ENCODE data around the gene EVA1C.
"Not testable (repeated sequence)": the region's sequence is repeated elsewhere in the genome, so short reads cannot be mapped to it uniquely, and the experiment has no call there.

Gene EVA1C

DNA sequence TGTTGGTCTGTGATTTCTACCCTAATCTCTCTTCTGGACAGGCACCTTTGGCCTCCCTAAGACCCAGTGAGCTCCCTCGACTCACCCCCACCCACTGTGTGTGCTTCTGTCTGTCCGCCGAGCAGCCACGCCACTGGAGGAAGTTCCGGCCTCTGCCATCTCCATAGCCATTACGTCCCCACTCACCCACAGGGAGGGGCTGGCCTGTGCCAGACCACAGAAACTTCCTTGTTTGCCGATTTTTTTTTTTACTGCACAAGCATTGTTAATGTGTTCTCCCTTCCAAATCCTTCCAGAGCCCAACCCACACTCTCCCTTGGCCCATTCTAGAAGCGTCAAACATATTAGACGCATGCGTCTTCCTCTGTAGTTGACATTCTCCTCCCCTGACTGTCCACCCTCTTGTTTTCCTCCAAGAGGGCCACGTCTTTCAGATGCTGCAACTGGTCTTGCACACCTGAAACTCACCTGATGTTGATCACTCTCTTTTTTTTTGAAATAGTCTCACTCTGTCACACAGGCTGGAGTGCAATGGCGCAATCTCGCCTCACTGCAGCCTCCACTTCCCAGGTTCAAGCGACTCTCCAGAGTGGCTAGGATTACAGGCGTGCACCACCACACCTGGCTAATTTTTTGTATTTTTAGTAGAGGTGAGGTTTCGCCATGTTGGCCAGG, 72.3 kb downstream of the EVA1C start:
- no peak for DNase-seq (ENCODE audit: low read depth in 2 of 2, low spot score in 1 of 2)

DNA sequence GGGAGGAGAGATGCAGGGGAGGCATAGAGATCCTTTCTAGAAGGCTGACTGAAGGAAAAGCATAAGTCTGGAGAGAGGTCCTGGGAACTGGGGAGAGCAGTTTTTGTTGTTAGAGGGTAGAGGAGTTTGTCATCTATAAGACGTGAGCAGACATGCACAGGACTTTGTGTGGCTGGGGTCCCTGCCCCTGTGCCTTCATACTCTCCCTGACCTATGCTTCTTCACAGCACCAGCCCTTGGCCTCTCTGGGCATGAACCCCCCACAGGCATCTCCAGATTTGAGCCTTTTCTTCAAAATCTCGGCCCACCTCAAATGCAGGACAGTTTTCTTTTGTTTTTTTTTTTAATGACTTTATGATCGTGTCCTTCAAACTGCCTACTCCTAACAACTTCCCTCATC, 79.9 kb downstream of the EVA1C start:
- no peak for DNase-seq (ENCODE audit: low read depth in 2 of 2, low spot score in 1 of 2)

DNA sequence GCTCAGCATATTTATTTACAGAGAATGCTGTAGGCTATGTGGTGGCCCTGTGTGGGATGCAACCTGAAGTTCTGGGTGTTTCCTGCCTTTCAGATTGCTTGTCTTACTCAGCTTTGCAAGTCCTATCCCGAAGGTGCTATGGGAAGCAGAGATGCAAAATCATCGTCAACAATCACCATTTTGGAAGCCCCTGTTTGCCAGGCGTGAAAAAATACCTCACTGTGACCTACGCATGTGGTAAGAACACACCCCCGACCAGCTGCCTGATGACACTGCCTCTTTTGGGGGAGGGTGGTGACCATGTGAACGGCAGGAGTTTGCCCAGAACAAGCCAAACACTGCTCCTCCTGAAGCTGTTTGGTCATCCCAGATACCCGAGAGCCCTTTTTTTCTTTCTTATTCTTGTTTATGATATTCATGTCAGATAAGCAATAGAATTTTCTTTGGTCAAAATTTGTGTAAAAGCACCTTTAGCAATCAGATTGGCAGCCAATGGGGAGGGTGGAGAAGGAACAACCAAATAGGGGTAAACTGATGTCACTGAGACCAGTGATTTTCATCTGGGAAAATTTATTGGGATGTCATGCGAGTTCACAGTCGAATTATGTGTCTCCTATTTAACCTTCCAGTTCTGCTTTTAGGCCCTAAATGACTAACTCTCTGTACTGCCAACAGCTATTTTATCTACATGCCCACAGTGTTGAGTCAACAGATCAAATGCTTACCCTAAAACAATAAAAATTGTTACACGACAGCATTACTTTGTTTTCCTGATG, 82.6 kb downstream of the EVA1C start:
- no peak for DNase-seq (ENCODE audit: low read depth in 2 of 2, low spot score in 1 of 2)

DNA sequence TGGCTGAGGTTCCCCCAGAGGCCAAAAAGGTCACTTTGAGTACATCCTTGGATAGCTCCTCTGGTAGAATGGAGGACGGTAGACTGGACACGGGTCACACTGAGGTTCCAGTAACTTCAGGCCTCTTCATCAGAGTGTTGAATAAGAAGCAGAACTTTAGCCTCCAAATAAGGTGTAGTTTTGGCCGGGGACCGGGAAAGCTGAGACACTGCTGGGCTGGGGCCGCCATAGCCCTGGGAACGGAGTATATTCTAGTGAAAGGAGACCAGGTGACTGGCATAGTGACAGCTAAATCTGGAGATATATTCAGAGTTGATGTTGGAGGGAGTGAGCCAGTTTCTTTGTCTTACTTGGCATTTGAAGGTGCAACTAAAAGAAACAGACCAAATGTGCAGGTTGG, 84.1 kb downstream of the EVA1C start:
- DNase-seq (ENCODE audit: low read depth in 2 of 2, low spot score in 1 of 2) = no peak

DNA sequence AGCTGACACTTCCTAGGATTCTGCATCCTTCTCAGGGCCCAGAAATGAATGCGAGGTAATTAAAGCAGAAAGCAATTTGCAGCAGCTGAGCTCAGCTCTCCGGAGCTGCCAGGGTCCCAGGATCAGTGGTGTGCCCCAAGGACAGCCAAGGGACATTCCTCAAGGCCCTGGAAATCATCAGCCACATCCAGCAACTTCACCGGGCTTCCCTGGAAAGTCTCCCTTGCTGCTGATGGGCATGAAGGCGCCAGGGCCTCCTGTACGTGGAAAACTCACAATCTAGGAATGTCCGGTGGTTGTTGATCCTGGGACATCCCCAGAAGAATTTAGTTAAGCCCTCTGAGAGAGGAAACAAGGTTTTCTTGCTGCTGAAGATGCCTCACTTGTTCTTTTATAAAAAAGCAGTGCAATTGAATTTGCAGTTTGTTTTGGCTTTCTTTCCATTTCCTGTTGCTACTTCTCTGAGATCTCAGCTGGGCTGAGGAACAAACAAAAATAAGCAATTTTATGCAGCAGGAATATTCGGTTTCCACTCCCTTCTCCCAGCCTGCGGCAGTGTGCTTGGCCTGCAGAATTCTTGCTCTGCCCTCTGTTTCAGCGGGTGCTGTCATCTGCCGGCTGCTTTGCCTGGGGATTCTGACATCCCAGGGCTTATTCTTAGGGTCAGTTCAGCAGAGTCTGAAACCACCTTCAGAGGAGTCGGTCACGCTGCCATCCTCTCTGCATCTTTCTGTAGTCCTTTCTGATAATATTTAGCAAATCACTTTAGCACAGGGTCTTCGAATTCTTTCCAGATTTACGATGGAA, 86.9 kb downstream of the EVA1C start:
- DNase-seq (ENCODE audit: low read depth in 2 of 2, low spot score in 1 of 2) = no peak

DNA sequence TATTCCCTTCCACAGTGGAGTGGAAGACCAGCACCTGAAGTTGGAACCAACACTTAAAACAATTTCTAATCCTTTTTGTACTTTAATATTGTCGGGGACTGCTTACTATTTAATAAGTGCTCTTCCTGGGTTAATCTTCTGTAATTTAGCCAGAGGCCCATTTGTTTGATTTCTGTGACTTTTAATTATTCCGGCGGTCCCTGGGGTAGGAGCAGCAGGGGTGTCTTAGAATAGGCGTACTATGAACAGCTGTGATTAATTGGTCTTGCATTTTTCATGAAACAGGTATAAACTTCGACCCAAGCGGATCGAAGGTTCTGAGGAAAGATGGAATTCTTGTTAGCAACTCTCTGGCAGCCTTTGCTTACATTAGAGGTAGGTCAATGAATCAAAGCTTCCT, 91.1 kb downstream of the EVA1C start:
- DNase-seq (ENCODE audit: low read depth in 2 of 2, low spot score in 1 of 2) = not testable (repeated sequence)

DNA sequence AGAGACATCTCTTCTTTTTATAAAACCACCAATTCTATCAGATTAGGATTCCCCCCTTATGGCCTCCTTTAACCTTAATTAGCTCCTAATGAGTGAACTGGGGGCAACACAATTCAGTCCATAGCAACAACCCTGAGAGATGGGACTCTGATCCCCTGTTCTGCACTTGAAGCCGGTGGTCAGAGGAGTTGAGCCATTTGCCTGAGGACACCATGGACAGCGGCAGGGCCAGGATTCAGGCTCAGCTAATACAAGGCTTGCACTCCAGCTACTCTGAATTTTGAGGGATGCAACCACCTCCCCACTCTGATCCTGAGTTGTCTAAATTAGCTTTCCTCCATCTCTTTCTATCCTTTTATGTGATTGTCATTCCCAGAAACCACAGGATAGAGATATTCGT, 93.3 kb downstream of the EVA1C start:
- DNase-seq (ENCODE audit: low read depth in 2 of 2, low spot score in 1 of 2) = not testable (repeated sequence)

DNA sequence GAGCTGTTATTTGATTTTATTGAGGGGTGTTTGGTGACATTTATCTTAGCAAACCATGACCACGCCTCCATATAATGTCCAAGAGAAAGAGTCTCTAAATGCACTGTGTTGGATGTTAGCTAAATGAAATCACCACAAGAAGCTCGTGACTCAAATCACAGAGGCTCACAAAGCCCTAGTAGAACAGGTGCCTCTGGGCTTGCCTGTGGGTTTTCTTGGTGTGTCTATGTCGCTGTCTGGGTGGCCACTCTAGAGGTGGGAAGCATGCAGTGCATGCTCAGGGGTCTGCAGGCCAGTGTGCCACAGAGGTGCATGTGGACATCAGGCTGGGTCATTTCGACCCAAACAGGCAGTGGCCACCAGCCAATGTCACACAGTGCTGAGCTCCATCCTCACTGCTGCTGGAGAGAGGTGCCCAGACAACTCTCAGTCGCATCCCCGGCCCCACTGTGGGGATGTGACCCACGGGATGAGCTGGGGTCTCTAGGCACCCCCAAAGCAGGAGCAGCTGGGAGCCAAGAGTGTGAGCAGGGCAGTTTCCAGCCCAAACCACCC, 94.0 kb downstream of the EVA1C start:
- not testable (repeated sequence) for DNase-seq (ENCODE audit: low read depth in 2 of 2, low spot score in 1 of 2)

DNA sequence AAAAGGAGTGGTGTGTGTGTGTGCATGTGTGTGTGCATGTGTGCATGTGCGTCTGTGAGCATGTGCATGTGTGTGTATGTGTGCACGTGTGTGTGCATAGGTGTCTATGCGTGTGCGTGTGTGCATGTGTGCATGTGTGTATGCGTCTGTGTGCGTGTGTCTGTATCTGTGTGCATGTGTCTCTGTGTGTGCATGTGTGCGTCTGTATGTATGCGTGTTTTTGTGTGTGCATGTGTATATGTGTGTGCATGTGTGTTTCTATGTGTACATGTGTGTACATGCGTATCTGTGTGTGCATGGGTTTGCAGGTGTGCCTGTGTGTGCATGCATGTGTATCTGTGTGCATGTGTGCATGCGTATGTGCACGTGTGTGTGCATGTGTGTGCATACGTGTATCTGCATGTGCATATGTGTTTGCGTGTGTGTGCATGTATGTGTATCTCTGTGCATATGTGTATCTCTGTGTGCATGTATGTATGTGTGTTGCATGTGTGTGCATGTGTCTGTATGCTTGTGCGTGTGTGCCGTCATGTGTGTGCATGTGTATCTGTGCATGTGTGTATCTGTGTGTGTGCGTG, 94.9 kb downstream of the EVA1C start:
- no peak for DNase-seq (ENCODE audit: low read depth in 2 of 2, low spot score in 1 of 2)

DNA sequence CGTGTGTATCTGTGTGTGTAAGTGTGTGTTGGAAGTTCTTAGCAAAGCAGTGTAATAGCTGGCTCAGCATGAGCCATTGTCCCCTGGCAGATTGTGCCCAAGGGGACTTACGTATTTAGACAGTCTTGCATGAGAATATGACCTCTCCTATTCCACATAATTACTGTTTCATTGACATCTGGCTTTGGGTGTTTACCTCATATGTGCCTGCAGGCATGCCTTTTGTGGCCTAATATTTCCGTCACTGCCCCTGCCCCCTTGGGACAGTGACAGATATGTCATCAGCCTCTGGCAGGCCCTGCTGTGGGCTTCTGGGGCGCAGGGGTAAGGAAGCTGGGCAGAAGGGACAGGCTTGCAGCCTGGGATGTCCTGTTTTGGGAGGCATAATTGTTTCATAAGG, 95.5 kb downstream of the EVA1C start:
- DNase-seq (ENCODE audit: low read depth in 2 of 2, low spot score in 1 of 2) = not testable (repeated sequence)

DNA sequence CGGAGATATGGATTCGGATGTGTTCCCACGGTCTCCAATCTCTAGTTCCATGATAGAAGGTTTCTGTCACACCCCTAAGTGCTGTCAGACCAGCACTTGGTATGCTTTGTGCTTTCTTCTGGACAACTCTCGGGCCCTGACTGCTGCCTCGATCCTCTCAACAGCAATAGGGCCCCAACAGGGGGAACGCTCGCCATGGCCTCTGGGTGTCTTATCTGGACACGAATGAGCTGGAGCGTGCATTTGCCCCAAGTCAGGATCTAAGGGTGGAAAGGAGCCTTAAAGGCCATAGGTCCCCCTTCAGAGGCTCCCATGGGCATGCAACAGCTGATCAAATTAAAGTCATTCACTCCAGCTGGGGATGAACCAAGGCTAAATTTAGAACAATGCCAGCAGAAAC, 96.1 kb downstream of the EVA1C start:
- DNase-seq (ENCODE audit: low read depth in 2 of 2, low spot score in 1 of 2) = no peak

DNA sequence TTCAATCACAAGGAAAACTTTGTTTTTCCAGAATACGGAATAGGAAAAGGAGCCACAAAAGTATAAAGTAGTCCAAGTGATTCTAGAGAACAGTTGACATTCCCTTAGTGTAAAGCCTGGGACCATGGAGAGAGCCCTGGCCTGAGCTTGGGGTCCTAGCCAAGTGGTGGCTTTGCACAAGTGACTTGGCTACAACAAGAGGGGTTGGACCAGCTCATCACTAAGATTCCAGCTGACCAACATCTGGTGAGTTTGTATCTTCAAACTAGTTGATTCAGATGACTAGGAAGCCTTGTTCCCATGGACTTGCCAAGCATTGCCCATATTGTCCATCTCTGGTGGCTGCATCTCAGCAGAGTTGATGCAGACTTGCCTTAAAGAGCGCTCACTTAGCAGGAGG, 96.5 kb downstream of the EVA1C start:
- not testable (repeated sequence) for DNase-seq (ENCODE audit: low read depth in 2 of 2, low spot score in 1 of 2)

DNA sequence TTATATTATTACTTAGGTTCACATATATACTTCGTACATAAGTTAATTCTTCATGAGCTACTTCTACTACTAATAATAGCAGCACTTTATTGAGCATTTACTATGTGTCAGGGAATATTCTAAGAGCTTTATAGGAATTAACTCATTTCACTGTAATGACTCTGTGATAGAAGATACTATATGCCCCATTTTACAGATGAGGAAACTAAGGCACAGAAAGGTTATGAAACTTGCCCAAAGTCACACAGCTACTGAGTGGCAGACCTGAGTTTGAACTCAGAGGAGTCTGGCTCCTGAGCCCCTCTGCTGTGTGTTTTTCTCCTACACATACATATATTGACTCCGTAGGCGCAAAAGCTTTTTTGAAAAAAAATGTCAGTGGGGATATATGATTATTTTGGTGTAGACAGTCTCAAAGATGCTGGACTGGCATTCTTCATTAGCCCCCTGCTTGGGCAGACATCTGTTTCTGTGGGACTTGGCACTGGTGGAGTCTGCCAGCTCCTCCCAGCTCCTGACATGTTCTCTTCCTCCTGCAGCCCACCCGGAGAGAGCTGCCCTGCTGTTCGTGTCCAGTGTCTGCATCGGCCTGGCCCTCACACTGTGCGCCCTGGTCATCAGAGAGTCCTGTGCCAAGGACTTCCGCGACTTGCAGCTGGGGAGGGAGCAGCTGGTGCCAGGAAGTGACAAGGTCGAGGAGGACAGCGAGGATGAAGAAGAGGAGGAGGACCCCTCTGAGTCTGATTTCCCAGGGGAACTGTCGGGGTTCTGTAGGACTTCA, 102.0 kb downstream of the EVA1C start:
- no peak for DNase-seq (ENCODE audit: low read depth in 2 of 2, low spot score in 1 of 2)

DNA sequence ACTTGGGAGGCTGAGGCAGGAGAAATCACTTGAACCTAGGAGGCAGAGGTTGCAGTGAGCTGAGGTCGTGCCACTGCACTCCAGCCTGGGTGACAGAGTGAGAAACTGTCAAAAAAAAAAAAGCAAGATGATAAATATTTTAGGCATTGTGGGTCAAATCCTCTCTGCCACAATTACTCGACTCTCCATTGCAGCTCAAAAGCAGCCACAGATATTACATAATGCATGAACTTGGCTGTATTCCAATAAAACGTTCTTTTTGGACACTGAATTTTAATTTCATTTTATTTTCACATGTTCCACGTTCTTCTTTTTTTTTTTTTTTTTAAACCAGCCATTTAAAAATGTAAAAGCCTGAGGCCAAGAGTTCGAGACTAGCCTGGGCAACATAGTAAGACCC, 103.4 kb downstream of the EVA1C start:
- DNase-seq (ENCODE audit: low read depth in 2 of 2, low spot score in 1 of 2) = no peak

DNA sequence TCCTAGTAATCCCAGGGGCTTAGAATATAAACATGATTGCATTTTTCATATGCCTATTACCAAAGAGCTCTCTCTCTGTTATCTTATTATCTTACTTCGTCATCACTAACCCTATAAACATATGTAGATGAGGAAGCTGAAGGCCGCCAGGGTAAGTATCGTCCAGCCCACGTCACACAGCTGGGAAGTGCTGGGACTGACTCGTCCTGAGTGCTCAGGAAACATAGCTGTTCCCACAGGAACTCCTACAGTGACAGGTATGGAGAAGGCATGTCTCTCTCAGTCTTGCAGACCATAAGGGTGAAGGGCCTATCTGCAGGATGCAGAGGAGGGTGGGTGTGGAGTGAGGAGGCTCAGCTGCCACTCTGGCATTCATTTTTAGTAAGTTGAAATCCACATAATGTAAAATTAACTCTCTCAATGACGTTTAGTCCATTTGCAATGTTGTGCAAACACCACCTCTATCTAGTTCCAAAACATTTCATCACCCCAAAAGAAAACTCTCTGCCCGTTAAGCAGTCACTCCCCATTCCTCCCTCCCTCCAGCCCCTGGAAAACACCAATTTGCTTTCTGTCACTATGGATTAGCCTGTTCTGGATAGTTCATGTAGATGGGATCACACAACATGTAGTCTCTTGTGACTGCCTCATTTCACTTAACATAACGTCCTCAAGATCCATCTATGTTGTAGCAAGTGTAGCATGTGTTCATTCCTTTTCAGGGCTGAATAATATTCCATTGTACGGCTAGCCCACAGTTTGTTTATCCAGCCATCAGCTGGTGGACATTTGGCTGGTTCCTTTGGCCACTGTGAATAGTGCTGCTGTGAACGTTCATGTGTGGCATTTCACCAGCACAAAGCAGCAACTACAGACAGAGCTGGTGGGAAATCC, 104.5 kb downstream of the EVA1C start:
- DNase-seq (ENCODE audit: low read depth in 2 of 2, low spot score in 1 of 2) = no peak

DNA sequence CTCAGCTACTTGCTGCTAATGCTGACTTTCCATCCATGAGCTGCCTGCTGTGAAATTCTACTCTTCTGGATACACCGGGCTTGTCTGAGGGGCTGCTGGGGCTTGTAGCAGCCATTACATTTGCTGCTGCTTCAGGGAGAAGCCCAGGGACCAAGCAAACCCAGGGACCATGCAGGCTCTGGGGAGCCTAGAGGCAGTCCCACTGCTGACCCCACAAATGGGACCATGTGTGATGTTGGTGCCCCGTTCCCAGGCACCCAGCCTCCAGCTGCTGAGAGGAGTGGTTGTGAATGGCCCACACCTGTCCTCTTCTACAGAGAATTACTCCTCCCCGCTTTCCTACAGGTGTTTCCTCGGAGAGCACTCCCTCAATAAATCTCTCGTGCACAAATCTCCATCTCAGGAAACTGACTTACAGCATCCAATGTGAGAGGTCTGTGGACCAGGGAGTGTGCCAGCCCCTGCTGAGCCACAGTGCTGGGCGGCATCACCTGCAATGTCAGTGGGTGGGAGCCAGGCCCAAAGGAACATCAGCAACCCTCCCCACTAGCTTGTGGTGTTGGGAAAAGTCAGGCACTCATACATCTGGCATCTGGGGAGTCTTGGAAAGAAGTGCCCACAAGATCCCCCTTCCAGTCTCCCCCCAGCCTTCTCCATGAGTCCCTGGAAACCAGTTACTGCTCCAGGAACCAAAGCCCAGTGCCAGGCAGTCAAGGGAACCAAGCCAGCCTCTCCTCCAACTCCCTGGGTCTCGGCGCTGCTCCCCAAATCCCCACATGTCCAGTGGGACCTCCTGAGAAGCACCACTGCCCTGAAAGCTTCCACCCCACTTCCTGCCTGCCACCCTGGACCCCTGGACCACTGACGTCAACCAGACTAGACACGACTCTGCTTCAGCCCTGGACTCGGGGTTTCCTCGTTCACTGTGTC, 107.7 kb downstream of the EVA1C start:
- no peak for DNase-seq (ENCODE audit: low read depth in 2 of 2, low spot score in 1 of 2)

DNA sequence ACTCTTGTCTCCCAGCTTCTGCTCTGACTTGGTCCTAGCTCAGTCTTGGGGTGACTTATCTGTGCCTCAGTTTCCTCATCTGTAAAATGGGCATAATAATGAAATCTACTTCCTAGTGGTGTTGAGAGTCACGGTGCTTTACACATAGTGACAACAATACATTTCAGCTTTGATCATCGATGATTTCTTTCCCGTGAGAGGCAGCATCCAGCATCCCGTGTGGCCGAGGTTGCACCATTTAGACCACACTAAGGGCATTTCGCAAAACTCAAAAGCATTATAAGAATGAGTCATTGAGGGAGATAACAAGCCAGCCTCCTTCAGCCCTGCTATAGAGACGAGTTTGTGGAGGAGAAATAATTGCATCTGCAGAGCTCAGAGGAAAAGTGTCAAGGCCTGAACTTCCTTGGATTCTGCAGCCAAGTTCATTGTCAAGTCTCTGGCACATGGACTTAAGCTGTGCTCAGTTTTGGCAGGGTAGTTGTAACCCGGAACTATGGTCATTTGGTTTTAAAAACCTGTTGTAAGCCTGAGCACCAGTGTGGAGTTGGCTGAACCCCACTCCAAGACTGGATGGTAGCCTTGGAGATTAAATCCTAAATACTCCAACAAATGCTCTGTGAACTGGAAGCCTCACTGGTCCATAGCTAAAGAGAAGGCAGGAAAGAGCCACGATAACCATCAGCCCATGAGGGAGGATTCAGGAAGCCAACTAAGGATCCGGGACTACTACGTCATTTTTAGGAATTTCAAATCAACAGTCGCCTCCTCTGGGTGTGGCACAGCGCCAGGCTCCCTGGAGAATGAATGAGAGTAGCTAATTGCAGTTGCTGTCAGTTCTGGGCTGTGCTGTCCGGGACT, 108.6 kb downstream of the EVA1C start:
- DNase-seq (ENCODE audit: low read depth in 2 of 2, low spot score in 1 of 2) = no peak

All from stimulated activated CD8-positive, alpha-beta memory T cell treated with anti-CD3 and anti-CD28 coated beads, Interleukin-4, amount 100 ng/mL, for 1 hour (primary cell).